HepG2 (cell line): ENCODE data around the gene CRIP1. TPM values are rescaled to one million over a fixed set of nuclear protein-coding genes. Genes with fewer than 3 reads are reported as not detected.

Experiments used
- ADNP ChIP-seq: sonication (generic); formaldehyde crosslinking; IDR thresholded peaks from 2 replicates; pipeline ENCODE4 v1.4.0; 2020; ENCODE audit warnings: missing genetic modification reagents
- CAMTA2 ChIP-seq: sonication (generic); formaldehyde crosslinking; IDR thresholded peaks from 2 replicates; pipeline ENCODE4 v1.4.0; 2020; ENCODE audit warnings: mild to moderate bottlenecking, missing genetic modification reagents, borderline replicate concordance
- CHD4 ChIP-seq: fragments of 200-600 bp; sonication (generic); IDR thresholded peaks from 2 replicates; pipeline ENCODE4 v1.7.0; 2017; ENCODE audit warnings: mild to moderate bottlenecking, low read length, borderline replicate concordance
- HMGA1 ChIP-seq: sonication (generic); formaldehyde crosslinking; conservative IDR thresholded peaks from 2 replicates; pipeline ENCODE4 v1.4.0; 2020; ENCODE audit warnings: missing genetic modification reagents
- KMT2B ChIP-seq: IDR thresholded peaks from 2 replicates; pipeline ENCODE4 v1.6.1; 2016; ENCODE audit warnings: missing genetic modification reagents, missing compliant biosample characterization
- MYPOP ChIP-seq: sonication (generic); formaldehyde crosslinking; IDR thresholded peaks from 2 replicates; pipeline ENCODE4 v1.8.1; 2023; ENCODE audit warnings: mild to moderate bottlenecking, moderate library complexity, missing genetic modification reagents
- SRF ChIP-seq: IDR thresholded peaks from 2 replicates; pipeline ENCODE4 v1.6.1; 2011; ENCODE audit warnings: mild to moderate bottlenecking, low read depth, low read length, moderate library complexity
- TFDP2 ChIP-seq: sonication (generic); formaldehyde crosslinking; IDR thresholded peaks from 2 replicates; pipeline ENCODE4 v1.4.0; 2020; ENCODE audit warnings: missing genetic modification reagents
- ZMYM3 ChIP-seq: sonication (generic); formaldehyde crosslinking; IDR thresholded peaks from 2 replicates; pipeline ENCODE4 v1.5.1; 2020; ENCODE audit warnings: mild to moderate bottlenecking, missing genetic modification reagents
- ZNF142 ChIP-seq: sonication (generic); formaldehyde crosslinking; IDR thresholded peaks from 2 replicates; pipeline ENCODE4 v1.4.0; 2020; ENCODE audit warnings: missing genetic modification reagents
- ZNF354B ChIP-seq: sonication (generic); formaldehyde crosslinking; IDR thresholded peaks from 2 replicates; pipeline ENCODE4 v1.8.0; 2022; ENCODE audit warnings: mild to moderate bottlenecking, missing genetic modification reagents
- ZNF687 ChIP-seq: sonication (generic); formaldehyde crosslinking; IDR thresholded peaks from 2 replicates; pipeline ENCODE4 v1.5.1; 2020; ENCODE audit warnings: mild to moderate bottlenecking, missing genetic modification reagents, moderate library complexity
- ZNF772 ChIP-seq: sonication (generic); formaldehyde crosslinking; IDR thresholded peaks from 2 replicates; pipeline ENCODE4 v1.5.0; 2020; ENCODE audit warnings: mild to moderate bottlenecking, missing genetic modification reagents
- ZNF776 ChIP-seq: sonication (generic); formaldehyde crosslinking; IDR thresholded peaks from 2 replicates; pipeline ENCODE4 v1.4.0; 2020; ENCODE audit warnings: mild to moderate bottlenecking, missing genetic modification reagents
- ZSCAN29 ChIP-seq: sonication (generic); formaldehyde crosslinking; conservative IDR thresholded peaks from 2 replicates; pipeline ENCODE4 v1.4.0; 2020; ENCODE audit warnings: mild to moderate bottlenecking, missing genetic modification reagents
- polyA plus RNA-seq, 8 experiments: library from polyadenylated mRNA; depleted of rRNA in 3 of 8; stranded (reverse) in 7 of 8; unstranded in 1 of 8; fragments of >200 nt; fragmentation: Illumina TruSeq in 4 of 8; extraction: Trizol in 4 of 8; gene quantifications; 2 replicates each; pipeline versions ENCODE4 v1.2.1 to v1.2.3, GENCODE V29; 2011 to 2016; ENCODE audit warnings: low read depth in 4 of 8, missing spikeins in 1 of 8, mixed read lengths in 1 of 8; ENCODE audit not compliant: insufficient read depth in 1 of 8
- total RNA-seq, 5 experiments: library from RNA; depleted of rRNA; stranded (reverse); fragments of >200 nt; fragmentation: Illumina TruSeq; extraction: Trizol; gene quantifications; 2 replicates each; pipeline ENCODE4 v1.2.3, GENCODE V29; 2016; ENCODE audit warnings: low read depth in 1 of 5

The CRIP1 gene
- total and polyA plus RNA-seq, 2 of the 13 experiments (the other 11 are each of a cell fraction or from before 2014, with no cell fraction given): 53.9 to 59.5 TPM

- TF ChIP-seq ZNF687 (CRISPR knock-in tag): no peak; the same call in 1 of the 2 replicates
- TF ChIP-seq ZNF776 (CRISPR knock-in tag): peak; percentile 20; the same call in 1 of the 2 replicates
- no peak for TF ChIP-seq CAMTA2 (CRISPR knock-in tag)
- no peak for TF ChIP-seq HMGA1 (CRISPR knock-in tag)
- TF ChIP-seq SRF: no peak
- TF ChIP-seq CHD4: no peak
- 0 out of 2 replicates have a peak, but pooled peaks have one; percentile 37 for TF ChIP-seq ADNP (CRISPR knock-in tag)
- TF ChIP-seq MYPOP (CRISPR knock-in tag): no peak
- peak; percentile 87 for TF ChIP-seq ZMYM3 (CRISPR knock-in tag)
- no peak for TF ChIP-seq ZSCAN29
- TF ChIP-seq ZNF142 (CRISPR knock-in tag): no peak
- TF ChIP-seq TFDP2: 0 out of 2 replicates have a peak, but pooled peaks have one; percentile 15
- no peak for TF ChIP-seq KMT2B
- TF ChIP-seq ZNF772 (CRISPR knock-in tag): no peak
- TF ChIP-seq ZNF354B: no peak
Observed at GRCh38 chr14:105498430-105499255, 12.0 kb downstream of the CRIP1 start (continued).
